C4-2B (cell line): ENCODE data around the gene PLP2.

Experiments used
- H3K27ac ChIP-seq: fragments of 450-650 bp; 2 replicates; pipeline ENCODE4 v1.5.1; 2017
- CTCF ChIP-seq: fragments of 450-650 bp; conservative IDR thresholded peaks from 2 replicates; pipeline ENCODE4 v1.5.1; 2017; ENCODE audit warnings: mild to moderate bottlenecking
- ZFX ChIP-seq: fragments of 450-650 bp; IDR thresholded peaks from 2 replicates; pipeline ENCODE4 v1.6.1; 2017

The PLP2 gene

GRCh38 chrX:49212861-49213260, 41.2 kb downstream of the PLP2 start:
- TF ChIP-seq CTCF (no peak), ZFX (no peak)
- H3K27ac ChIP-seq: no peak overlapping the region

GRCh38 chrX:49214416-49214815, 42.7 kb downstream of the PLP2 start:
- no peak for TF ChIP-seq CTCF
- TF ChIP-seq ZFX: no peak
- no peak overlapping the region for H3K27ac ChIP-seq

GRCh38 chrX:49214996-49215526, 43.4 kb downstream of the PLP2 start:
- TF ChIP-seq CTCF (no peak), ZFX (no peak)
- H3K27ac ChIP-seq: no peak overlapping the region

GRCh38 chrX:49220100-49220499, 48.4 kb downstream of the PLP2 start:
- TF ChIP-seq CTCF: no peak
- TF ChIP-seq ZFX: no peak
- no peak overlapping the region for H3K27ac ChIP-seq

GRCh38 chrX:49221868-49222267, 50.2 kb downstream of the PLP2 start:
- H3K27ac ChIP-seq: no peak overlapping the region
- TF ChIP-seq ZFX: no peak
- TF ChIP-seq CTCF: no peak
